Keratinocyte (primary cell): Measurements from ENCODE around the gene IFFO2. TPM values are rescaled to one million over a fixed set of nuclear protein-coding genes. Genes with fewer than 3 reads are reported as not detected.

Experiments
- DNase-seq: peaks from one replicate; pipeline ENCODE4 v3.0.0-alpha.2; 2011; ENCODE audit warnings: low read depth, missing footprints, low spot score
- FAIRE-seq: peaks from 2 replicates; lab custom pipeline; 2011; peaks lifted over from hg19 to GRCh38; lab: Jason Lieb, UNC
- H2AFZ ChIP-seq: 2 replicates; pipeline ENCODE4 v1.6.0; 2012; ENCODE audit warnings: low read length, control low read depth, inconsistent platforms; ENCODE audit not compliant: control insufficient read depth
- H3K27ac ChIP-seq: 2 replicates; pipeline ENCODE4 v1.5.1; 2011; ENCODE audit warnings: low read length; ENCODE audit not compliant: control insufficient read depth, insufficient read depth
- H3K27me3 ChIP-seq: 3 replicates; pipeline ENCODE4 v1.6.0; 2011; ENCODE audit warnings: low read length; ENCODE audit not compliant: control insufficient read depth, insufficient read depth; ENCODE audit errors: extremely low read depth
- H3K36me3 ChIP-seq, 2 experiments: 2 replicates in 1 of 2; 3 replicates in 1 of 2; pipeline ENCODE4 v1.5.1; 2011; ENCODE audit warnings: low read length in 2 of 2, mild to moderate bottlenecking in 1 of 2; ENCODE audit not compliant: control insufficient read depth in 2 of 2, insufficient read depth in 2 of 2; ENCODE audit errors: extremely low read depth in 1 of 2
- H3K4me1 ChIP-seq: 3 replicates; pipeline ENCODE4 v1.5.1; 2011; ENCODE audit warnings: low read length; ENCODE audit not compliant: control insufficient read depth, insufficient read depth; ENCODE audit errors: extremely low read depth
- H3K4me2 ChIP-seq: 3 replicates; pipeline ENCODE4 v1.6.0; 2011; ENCODE audit warnings: low read depth, low read length; ENCODE audit not compliant: control insufficient read depth, insufficient read depth; ENCODE audit errors: extremely low read depth
- H3K4me3 ChIP-seq, 3 experiments: fragments of 200-600 bp in 1 of 3; sonication (generic) in 1 of 3; 2 replicates in 2 of 3; 3 replicates in 1 of 3; pipeline ENCODE4 v1.5.1; 2011 to 2016; ENCODE audit warnings: low read length in 3 of 3, mild to moderate bottlenecking in 3 of 3, control low read depth in 2 of 3, inconsistent platforms in 1 of 3, low read depth in 1 of 3, mixed read lengths in 1 of 3, mixed run types in 1 of 3, moderate library complexity in 1 of 3; ENCODE audit not compliant: control insufficient read depth in 2 of 3, insufficient read depth in 2 of 3; ENCODE audit errors: extremely low read depth in 1 of 3
- H3K79me2 ChIP-seq: 2 replicates; pipeline ENCODE4 v1.6.0; 2012; ENCODE audit warnings: low read length; ENCODE audit not compliant: control insufficient read depth, insufficient read depth
- H3K9ac ChIP-seq: 3 replicates; pipeline ENCODE4 v1.6.0; 2011; ENCODE audit warnings: low read length; ENCODE audit not compliant: control insufficient read depth, insufficient read depth; ENCODE audit errors: extremely low read depth
- H3K9me1 ChIP-seq: 3 replicates; pipeline ENCODE4 v1.6.0; 2011; ENCODE audit warnings: low read length; ENCODE audit not compliant: control insufficient read depth, insufficient read depth; ENCODE audit errors: extremely low read depth
- H3K9me3 ChIP-seq: 2 replicates; pipeline ENCODE4 v1.5.1; 2012; ENCODE audit warnings: low read depth, low read length; ENCODE audit not compliant: control insufficient read depth
- H4K20me1 ChIP-seq: 3 replicates; pipeline ENCODE4 v1.6.0; 2011; ENCODE audit warnings: low read length; ENCODE audit not compliant: control insufficient read depth, insufficient read depth; ENCODE audit errors: extremely low read depth
- CTCF ChIP-seq, 3 experiments: IDR thresholded peaks in 1 of 3; conservative IDR thresholded peaks in 1 of 3; optimal IDR thresholded peaks in 1 of 3; 2 replicates in 2 of 3; 3 replicates in 1 of 3; pipeline versions ENCODE3 to v1.5.1; 2011; ENCODE audit warnings: low read length in 3 of 3, mild to moderate bottlenecking in 3 of 3, moderate library complexity in 2 of 3, control low read depth in 1 of 3, inconsistent platforms in 1 of 3; ENCODE audit not compliant: insufficient read depth in 2 of 3; ENCODE audit errors: extremely low read depth in 1 of 3
- EZH2 ChIP-seq: IDR thresholded peaks from one replicate; pipeline ENCODE4 v1.6.1; 2012; ENCODE audit warnings: inconsistent platforms, mild to moderate bottlenecking, low read length, moderate library complexity
- dilution Hi-C: fragments of 300-500 bp; cut with MboI; formaldehyde crosslinking; loops from one replicate; pipeline ENCODE4 v1.7.0; 2020; ENCODE audit warnings: low sequenced_read_pairs; ENCODE audit not compliant: extremely low pct_ligation_motif_present
- polyA plus RNA-seq, 5 experiments: library from polyadenylated mRNA; depleted of rRNA in 3 of 5; stranded (reverse) in 3 of 5; stranded (forward) in 1 of 5; unstranded in 1 of 5; fragments of >200 nt; gene quantifications; 1 replicate in 1 of 5; 2 replicates in 3 of 5; 3 replicates in 1 of 5; pipeline versions ENCODE4 v1.2.1 to v1.2.3, GENCODE V29; 2011 to 2012; ENCODE audit warnings: missing spikeins in 2 of 5, low read depth in 1 of 5, low replicate concordance in 1 of 5

The IFFO2 gene
- polyA plus RNA-seq, 1 donor (not counting 4 experiments of a cell fraction or from before 2014, with no cell fraction given) = 57.9 TPM

GRCh38 chr1:18959591-18959990 is 3.1 kb upstream of the IFFO2 start:
- no peak overlapping the region for H3K27ac ChIP-seq
- no peaks in the 10 kb centered on the region for H3K27me3 ChIP-seq
- H3K4me3 ChIP-seq = no peak overlapping the region
- H3K4me1 ChIP-seq = peaks cover 28% of the 10 kb centered on the region
- no peak overlapping the region for H2AFZ ChIP-seq
- peaks cover 5% of the 10 kb centered on the region for H4K20me1 ChIP-seq
- FAIRE-seq (no peak), DNase-seq (no peak)
- H3K9me3 ChIP-seq = no peaks in the 10 kb centered on the region
- no peak overlapping the region for H3K4me2 ChIP-seq
- peaks cover 0 to 2% of the 10 kb centered on the region in 2 experiments for H3K36me3 ChIP-seq
- no peak overlapping the region for H3K9ac ChIP-seq
- no peak for TF ChIP-seq CTCF (optimal IDR thresholded peaks at IDR 0.05 in 1 of 3, IDR thresholded peaks at IDR 0.05 in 1 of 3, conservative IDR thresholded peaks at IDR 0.05 in 1 of 3; ENCODE audit: extremely low read depth in 1 of 3, insufficient read depth in 2 of 3, low read length in 3 of 3)
- no peak for TF ChIP-seq EZH2
- dilution Hi-C loops = no loop called here
- peaks cover 18% of the 10 kb centered on the region for H3K79me2 ChIP-seq
- no peaks in the 10 kb centered on the region for H3K9me1 ChIP-seq

GRCh38 chr1:18957532-18958300 is 1.2 kb upstream of the IFFO2 start:
- no peaks in the 10 kb centered on the region for H3K27me3 ChIP-seq
- dilution Hi-C loops = no loop called here
- H3K9me1 ChIP-seq = no peaks in the 10 kb centered on the region
- no peaks in the 10 kb centered on the region for H3K9me3 ChIP-seq
- TF ChIP-seq EZH2 (no peak), CTCF (optimal IDR thresholded peaks at IDR 0.05 in 1 of 3, IDR thresholded peaks at IDR 0.05 in 1 of 3, conservative IDR thresholded peaks at IDR 0.05 in 1 of 3; ENCODE audit: extremely low read depth in 1 of 3, insufficient read depth in 2 of 3, low read length in 3 of 3) (no peak)
- H3K9ac ChIP-seq = no peak overlapping the region
- no peak overlapping the region for H3K27ac ChIP-seq
- peaks cover 2 to 20% of the 10 kb centered on the region in 2 experiments for H3K36me3 ChIP-seq
- peak overlapping the region; percentile 58 for H2AFZ ChIP-seq
- FAIRE-seq (peak; percentile 63), DNase-seq (no peak)
- no peak overlapping the region for H3K4me3 ChIP-seq
- H3K4me2 ChIP-seq = peak overlapping the region; percentile 86
- H4K20me1 ChIP-seq = peaks cover 17% of the 10 kb centered on the region
- peaks cover 39% of the 10 kb centered on the region for H3K4me1 ChIP-seq
- peaks cover 37% of the 10 kb centered on the region for H3K79me2 ChIP-seq
